GM12874 (cell line): ENCODE data around the gene TBCCD1.

Source experiments
- CTCF ChIP-seq: IDR thresholded peaks from 2 replicates; pipeline ENCODE4 v1.5.1; 2011; ENCODE audit warnings: low read depth, mild to moderate bottlenecking, control low read depth, low read length, moderate library complexity; ENCODE audit not compliant: insufficient read depth

TBCCD1 gene

DNA sequence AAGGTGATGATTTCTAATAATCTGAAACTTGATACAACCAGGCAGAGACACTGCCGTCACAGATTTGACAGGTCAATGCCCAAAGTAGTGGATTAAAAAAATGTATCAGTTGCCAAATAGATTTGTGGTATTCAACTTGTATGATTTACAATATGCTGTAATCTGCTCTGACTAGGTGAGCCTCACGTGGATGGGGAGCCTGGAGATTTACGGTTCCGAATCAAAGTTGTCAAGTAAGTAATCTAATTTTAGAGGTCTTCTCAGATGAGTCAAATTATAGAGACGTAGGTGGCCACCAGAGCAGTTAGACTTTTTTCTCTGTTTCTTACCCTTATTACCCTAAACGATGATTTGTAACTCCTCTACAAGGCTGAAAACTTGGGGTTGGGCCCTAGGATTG lies 15.4 kb upstream of the TBCCD1 start:
- TF ChIP-seq CTCF, result no peak

DNA sequence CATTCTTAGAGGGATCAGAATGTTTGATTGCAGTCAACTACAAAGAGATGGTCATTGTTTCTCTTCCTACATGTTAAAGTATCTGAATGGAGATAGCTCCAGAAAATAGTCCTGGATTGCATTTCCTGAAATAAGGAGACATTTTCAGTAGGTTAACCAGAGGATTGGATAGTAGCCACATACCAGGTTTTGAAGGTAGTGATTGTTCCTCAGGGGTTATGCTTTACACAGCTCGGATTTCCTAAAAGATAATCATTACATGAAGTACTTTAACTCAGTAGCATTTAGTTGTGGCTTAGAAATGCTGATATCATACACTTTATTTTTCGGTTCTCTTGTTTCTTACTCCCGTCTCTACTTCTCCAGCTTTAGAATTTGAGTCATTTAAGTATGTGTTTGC lies 13.6 kb upstream of the TBCCD1 start:
- no peak for TF ChIP-seq CTCF

DNA sequence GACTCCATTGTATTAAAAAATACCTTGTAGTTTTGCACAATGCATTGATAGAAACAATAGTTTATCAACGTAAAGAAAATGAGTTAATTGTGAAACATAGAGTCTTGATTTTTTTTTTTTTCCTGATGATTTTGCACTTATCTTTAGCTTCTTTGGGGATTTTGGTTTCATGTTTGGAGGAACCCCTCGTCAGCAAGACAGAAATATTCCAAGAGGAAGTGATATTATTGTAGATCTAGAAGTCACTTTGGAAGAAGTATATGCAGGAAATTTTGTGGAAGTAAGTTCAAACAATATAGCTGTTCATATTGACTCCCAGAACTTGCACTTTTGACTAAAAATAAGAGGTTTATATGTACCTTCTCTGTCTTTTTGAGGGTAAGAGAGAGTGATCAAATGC lies 10.4 kb upstream of the TBCCD1 start:
- TF ChIP-seq CTCF, result no peak

- TF ChIP-seq CTCF, result no peak
These were observed 4.5 kb upstream of the TBCCD1 start for GRCh38 chr3:186571644-186572013.

- TF ChIP-seq CTCF, result no peak
These were observed 4.0 kb upstream of the TBCCD1 start for GRCh38 chr3:186570941-186571643.

DNA sequence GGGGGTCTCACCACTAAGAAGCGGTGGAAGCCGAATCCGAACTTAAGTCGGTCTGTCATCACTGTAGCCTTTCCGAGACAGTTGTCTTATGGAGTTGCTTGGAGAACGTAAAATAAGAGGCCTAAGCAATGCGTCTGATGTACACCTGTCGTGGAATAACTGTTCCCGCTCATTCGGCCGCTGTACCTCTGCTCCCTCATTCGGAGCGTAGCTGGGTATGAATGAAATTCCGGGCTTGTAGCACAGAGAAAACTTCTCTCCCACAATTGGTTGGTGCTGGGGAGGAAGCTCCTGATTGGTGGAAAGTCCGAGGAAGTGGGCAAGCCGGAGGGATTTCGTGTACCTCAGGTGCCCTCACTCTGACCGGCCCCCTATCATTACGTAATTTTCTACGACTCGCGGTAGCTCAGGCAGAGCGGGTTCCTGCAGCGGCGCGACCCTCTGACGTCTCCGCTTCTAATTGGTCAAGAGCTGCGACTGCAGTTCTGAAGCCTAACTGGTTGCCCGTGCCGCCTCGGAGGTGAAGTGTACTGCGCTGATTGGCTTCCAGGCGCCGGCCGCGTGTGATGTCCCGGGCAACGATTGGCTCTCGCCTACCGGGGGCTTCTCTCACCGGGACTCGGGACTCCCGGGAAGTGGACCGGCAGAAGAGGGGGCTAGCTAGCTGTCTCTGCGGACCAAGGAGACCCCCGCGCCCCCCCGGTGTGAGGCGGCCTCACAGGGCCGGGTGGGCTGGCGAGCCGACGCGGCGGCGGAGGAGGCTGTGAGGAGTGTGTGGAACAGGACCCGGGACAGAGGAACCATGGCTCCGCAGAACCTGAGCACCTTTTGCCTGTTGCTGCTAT lies 3.2 kb upstream of the TBCCD1 start, which contains the start of gene DNAJB11:
TSS of gene DNAJB11 (plus strand) at position 625 of the 845 bp plus-strand sequence. CDS start at position 803, 178 bp downstream.
- TF ChIP-seq CTCF, result no peak

DNA sequence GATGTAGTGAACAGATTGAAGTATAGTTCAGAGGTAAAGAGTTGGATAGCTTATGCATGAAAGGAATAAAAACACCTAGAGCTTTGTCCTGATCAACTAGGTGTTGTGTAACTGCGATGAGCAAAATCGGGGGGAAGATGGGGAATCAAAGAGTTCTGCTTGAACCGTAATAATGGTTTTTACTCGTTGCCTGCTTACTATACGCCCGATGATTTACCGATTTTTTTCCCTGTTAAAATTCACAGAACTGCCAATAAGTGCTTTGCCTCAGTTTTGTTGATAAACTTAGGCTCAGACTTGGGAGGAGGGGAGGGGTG lies 2.6 kb upstream of the TBCCD1 start:
- no peak for TF ChIP-seq CTCF
